ENCODE results near the gene FBXL17.

Gene FBXL17

DNA sequence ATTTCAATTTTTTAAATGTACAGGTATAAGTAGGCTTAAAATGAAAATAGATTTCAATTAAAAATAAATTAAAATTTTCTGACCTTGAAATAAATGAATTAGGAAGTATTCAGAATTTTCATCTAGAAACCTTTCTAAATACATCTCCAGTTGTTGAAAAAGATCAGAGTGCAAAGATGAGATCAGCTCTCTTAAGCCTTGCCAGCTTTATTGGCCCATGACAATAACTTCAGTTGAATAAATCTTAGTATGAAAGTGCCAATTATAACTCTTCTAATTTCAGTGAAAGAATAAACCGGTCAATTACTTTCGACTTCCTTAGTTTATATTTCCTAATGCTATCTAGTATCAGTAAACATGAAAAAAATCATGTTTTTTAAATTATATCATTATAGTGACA is 117.4 kb downstream of the FBXL17 start:
- TF ChIP-seq, protein P1, sequence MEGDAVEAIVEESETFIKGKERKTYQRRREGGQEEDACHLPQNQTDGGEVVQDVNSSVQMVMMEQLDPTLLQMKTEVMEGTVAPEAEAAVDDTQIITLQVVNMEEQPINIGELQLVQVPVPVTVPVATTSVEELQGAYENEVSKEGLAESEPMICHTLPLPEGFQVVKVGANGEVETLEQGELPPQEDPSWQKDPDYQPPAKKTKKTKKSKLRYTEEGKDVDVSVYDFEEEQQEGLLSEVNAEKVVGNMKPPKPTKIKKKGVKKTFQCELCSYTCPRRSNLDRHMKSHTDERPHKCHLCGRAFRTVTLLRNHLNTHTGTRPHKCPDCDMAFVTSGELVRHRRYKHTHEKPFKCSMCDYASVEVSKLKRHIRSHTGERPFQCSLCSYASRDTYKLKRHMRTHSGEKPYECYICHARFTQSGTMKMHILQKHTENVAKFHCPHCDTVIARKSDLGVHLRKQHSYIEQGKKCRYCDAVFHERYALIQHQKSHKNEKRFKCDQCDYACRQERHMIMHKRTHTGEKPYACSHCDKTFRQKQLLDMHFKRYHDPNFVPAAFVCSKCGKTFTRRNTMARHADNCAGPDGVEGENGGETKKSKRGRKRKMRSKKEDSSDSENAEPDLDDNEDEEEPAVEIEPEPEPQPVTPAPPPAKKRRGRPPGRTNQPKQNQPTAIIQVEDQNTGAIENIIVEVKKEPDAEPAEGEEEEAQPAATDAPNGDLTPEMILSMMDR (IDR thresholded peaks at IDR 0.05; ENCODE audit: insufficient read depth, missing control alignments), result no peak
- DNase-seq (ENCODE audit: insufficient read length, low spot score) (no peak), FAIRE-seq (no peak)

DNA sequence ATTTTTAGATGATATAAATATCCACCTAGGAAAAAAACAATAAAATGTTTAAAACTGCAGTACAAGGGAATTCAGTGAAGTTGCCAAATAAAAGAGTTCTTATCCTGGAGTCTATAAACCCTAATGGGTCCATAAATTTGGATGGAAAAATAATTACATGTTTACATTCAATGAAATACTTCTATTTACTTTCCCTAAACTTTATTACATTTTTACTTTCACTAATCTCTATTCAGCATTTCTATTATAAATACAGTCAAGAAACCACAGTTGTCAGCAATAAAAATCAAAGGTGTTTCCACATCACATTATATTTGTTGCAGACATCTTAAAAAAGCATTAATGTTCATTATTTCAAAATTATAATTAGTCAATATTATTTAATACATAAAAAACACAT is 118.6 kb downstream of the FBXL17 start:
- TF ChIP-seq, protein P1 (IDR thresholded peaks at IDR 0.05; ENCODE audit: insufficient read depth, missing control alignments), result no peak
- DNase-seq (ENCODE audit: insufficient read length, low spot score) (no peak), FAIRE-seq (no peak)

DNA sequence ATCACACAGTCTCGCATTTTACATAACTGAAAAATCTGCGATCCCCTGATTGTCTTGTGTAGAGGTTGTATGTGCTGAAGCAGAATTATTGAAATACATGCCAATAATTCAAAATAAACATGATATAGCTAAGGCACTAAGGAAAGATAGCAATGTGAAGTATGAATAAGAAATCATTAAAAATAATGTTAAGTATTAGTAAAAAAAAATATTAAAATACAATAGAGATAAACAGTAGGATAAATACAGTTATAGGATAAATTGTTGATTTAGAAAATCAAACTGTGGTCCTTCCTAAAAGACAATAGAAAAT is 121.1 kb downstream of the FBXL17 start:
- TF ChIP-seq, protein P1 (IDR thresholded peaks at IDR 0.05; ENCODE audit: insufficient read depth, missing control alignments), result no peak
- DNase-seq (ENCODE audit: insufficient read length, low spot score), result no peak
- FAIRE-seq, result no peak

DNA sequence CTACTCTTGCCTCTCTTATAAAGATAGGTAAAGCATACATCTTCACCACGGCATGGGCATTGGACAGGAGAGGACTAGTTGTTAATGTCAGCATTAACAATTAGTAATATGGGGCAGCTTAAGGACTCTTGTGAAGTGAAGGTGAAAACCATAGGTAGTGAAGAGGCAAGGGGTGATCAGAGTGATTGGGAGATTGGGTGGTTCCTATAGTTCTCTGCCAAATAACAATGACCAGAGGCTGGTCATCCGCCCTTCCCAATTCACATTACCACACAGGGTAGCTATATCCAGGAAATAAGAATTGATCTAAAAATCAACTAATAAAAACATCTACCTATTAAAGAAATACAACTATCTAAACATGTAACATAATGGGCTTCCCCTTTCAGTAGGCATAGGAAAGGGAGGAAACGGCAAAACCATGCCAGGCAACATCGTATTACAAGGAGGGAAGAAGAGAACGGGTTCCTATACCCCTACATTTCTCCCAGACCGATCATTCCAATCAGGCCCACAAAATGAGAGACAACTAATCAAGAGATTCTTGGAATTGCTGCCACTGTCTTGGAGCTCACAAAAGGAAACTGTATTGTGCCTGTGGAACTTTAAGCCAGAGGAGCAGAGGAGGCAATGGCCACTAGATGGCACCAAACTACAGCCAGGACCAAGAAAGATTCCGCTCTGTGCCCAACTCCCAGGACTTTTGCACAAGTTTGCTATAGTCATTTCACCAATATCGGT is 121.6 kb downstream of the FBXL17 start:
- TF ChIP-seq, protein P1 (IDR thresholded peaks at IDR 0.05; ENCODE audit: insufficient read depth, missing control alignments), result peak; percentile 95
- FAIRE-seq (peak; percentile 74), DNase-seq (ENCODE audit: insufficient read length, low spot score) (no peak)

DNA sequence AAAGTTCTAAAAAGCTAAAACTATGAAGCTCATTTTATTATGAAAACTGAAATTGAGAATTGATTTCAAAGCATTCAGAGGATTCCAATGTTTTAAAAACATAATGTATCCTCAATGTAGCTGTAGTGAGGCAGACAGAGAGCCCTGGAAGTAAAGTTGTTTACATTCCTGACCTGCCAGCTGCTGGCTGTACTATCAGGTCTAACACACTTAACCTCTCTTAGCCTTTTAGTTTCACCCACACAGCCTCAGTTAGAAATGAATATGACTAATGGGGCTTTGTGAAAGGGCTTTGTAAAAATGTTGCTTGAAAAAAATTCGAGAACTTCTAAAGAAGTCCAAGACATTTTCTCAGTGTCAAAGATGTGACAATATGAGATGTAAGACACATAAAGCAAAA is 122.6 kb downstream of the FBXL17 start:
- TF ChIP-seq, protein P1 (IDR thresholded peaks at IDR 0.05; ENCODE audit: insufficient read depth, missing control alignments), result no peak
- DNase-seq (ENCODE audit: insufficient read length, low spot score) (no peak), FAIRE-seq (no peak)

DNA sequence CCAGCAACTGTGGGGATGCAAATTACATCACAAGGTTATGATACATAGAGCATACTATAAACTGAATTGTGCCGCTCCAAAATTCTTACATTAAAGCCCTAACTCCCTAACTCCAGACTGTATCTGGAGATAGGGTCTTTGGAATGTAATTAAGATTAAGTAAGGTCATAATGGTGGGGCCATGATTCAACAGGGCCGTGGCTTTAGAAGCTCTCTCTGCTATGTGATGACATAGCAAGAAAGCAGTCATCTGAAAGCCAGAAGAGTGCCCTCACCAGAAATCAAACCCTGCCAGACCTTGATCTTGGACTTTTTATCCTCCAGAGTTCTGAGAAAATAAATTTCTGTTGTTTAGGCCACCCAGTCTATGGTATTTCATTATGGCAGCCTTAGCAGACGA is 123.9 kb downstream of the FBXL17 start:
- DNase-seq (ENCODE audit: insufficient read length, low spot score) (no peak), FAIRE-seq (no peak)
- TF ChIP-seq, protein P1 (IDR thresholded peaks at IDR 0.05; ENCODE audit: insufficient read depth, missing control alignments), result no peak

DNA sequence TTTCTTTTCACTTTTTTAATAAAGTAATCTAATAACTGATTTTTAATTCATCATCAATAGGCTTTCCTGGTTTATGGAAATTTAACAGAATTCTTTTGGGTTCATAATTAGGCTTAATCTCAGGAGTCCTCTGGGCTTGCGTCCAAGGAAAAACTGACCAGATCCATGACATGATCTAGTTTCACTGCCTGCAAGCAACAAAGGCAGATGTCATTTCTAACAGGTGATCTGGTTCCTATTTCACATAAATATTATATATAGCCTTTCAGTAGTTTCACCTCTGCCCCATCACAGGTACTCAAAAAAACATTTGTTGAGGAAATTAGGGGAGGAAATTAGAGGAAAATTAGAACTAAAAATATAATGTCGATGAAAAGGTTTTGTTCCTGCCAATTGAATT is 126.4 kb downstream of the FBXL17 start:
- no peak for DNase-seq (ENCODE audit: insufficient read length, low spot score)
- TF ChIP-seq, protein P1 (IDR thresholded peaks at IDR 0.05; ENCODE audit: insufficient read depth, missing control alignments), result no peak
- FAIRE-seq, result no peak

Data from D721Med (cell line).